Measurements from ENCODE around the gene TYROBP. TPM values are rescaled to one million over a fixed set of nuclear protein-coding genes. Genes with fewer than 3 reads are reported as not detected.
"Not testable (repeated sequence)": the region's sequence is repeated elsewhere in the genome, so short reads cannot be mapped to it uniquely, and the experiment has no call there.

Gene TYROBP
- polyA plus RNA-seq, 2 of the 4 experiments (the other 2 are of a cell fraction), result 0.21 TPM; not detected in 1

DNA sequence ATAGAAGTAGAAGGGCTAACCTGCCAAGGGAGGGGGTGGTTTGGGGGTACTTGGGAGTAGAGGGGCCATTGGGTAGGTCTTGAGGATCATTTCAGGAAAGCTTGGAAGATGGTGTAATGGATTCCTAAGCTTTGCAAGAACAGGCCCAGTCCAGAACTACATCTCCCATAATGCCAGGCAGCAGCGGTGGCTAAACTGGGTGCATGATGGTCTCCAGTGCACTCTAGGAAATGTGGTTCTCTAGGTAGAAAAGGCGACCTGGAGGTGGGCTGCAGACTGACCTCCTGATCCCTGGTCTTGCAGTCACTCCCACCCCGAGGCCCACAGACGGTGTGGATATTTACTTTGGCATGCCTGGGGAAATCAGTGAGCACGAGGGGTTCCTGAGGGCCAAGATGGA is 35.9 kb downstream of the TYROBP start:
- TF ChIP-seq NPAS2 (CRISPR knock-in tag; IDR thresholded peaks at IDR 0.05; ENCODE audit: borderline replicate concordance), result no peak
- TF ChIP-seq FOSL2 (IDR thresholded peaks at IDR 0.05), result no peak
- no peak for TF ChIP-seq FOSL2 (CRISPR knock-in tag; IDR thresholded peaks at IDR 0.05)
- TF ChIP-seq TP53 (CRISPR knock-in tag; IDR thresholded peaks at IDR 0.05), result no peak
- TF ChIP-seq, protein P1, sequence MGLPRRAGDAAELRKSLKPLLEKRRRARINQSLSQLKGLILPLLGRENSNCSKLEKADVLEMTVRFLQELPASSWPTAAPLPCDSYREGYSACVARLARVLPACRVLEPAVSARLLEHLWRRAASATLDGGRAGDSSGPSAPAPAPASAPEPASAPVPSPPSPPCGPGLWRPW (IDR thresholded peaks at IDR 0.05), result no peak
- TF ChIP-seq, protein P2, sequence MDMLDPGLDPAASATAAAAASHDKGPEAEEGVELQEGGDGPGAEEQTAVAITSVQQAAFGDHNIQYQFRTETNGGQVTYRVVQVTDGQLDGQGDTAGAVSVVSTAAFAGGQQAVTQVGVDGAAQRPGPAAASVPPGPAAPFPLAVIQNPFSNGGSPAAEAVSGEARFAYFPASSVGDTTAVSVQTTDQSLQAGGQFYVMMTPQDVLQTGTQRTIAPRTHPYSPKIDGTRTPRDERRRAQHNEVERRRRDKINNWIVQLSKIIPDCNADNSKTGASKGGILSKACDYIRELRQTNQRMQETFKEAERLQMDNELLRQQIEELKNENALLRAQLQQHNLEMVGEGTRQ (IDR thresholded peaks at IDR 0.05), result no peak
- TF ChIP-seq RNF2 (IDR thresholded peaks at IDR 0.05; ENCODE audit: borderline replicate concordance, low read depth), result no peak
- TF ChIP-seq JUNB (IDR thresholded peaks at IDR 0.05), result no peak
- TF ChIP-seq, protein P3, sequence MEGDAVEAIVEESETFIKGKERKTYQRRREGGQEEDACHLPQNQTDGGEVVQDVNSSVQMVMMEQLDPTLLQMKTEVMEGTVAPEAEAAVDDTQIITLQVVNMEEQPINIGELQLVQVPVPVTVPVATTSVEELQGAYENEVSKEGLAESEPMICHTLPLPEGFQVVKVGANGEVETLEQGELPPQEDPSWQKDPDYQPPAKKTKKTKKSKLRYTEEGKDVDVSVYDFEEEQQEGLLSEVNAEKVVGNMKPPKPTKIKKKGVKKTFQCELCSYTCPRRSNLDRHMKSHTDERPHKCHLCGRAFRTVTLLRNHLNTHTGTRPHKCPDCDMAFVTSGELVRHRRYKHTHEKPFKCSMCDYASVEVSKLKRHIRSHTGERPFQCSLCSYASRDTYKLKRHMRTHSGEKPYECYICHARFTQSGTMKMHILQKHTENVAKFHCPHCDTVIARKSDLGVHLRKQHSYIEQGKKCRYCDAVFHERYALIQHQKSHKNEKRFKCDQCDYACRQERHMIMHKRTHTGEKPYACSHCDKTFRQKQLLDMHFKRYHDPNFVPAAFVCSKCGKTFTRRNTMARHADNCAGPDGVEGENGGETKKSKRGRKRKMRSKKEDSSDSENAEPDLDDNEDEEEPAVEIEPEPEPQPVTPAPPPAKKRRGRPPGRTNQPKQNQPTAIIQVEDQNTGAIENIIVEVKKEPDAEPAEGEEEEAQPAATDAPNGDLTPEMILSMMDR (IDR thresholded peaks at IDR 0.05), result no peak
- TF ChIP-seq FOXS1 (CRISPR knock-in tag; IDR thresholded peaks at IDR 0.05), result no peak
- TF ChIP-seq CHD2 (IDR thresholded peaks at IDR 0.05; ENCODE audit: low read length, partially characterized antibody), result no peak
- no peak for TF ChIP-seq ZFP36 (IDR thresholded peaks at IDR 0.05; ENCODE audit: borderline replicate concordance, partially characterized antibody)
- no peak for TF ChIP-seq RARB (CRISPR knock-in tag; IDR thresholded peaks at IDR 0.05)
- no peak for TF ChIP-seq EHMT2 (IDR thresholded peaks at IDR 0.05; ENCODE audit: low read depth)
- no peak for TF ChIP-seq CHD4 (IDR thresholded peaks at IDR 0.05; ENCODE audit: borderline replicate concordance)
- no peak for TF ChIP-seq ZNF302 (CRISPR knock-in tag; IDR thresholded peaks at IDR 0.05)
- no peak for TF ChIP-seq CBX2 (IDR thresholded peaks at IDR 0.05; ENCODE audit: borderline replicate concordance, low read depth)
- no peak for TF ChIP-seq POLR2A (IDR thresholded peaks at IDR 0.05; ENCODE audit: low read length)
- no peak for TF ChIP-seq KDM1A (IDR thresholded peaks at IDR 0.05; ENCODE audit: low read depth)
- no peak for TF ChIP-seq KDM5A (IDR thresholded peaks at IDR 0.05)
- no peak for TF ChIP-seq EP300 (IDR thresholded peaks at IDR 0.05)
- DNase-seq (ENCODE audit: low read depth in 1 of 2, low spot score in 1 of 2) (peak in 1 of 2 experiments; percentile 56), FAIRE-seq (peak; percentile 70), ATAC-seq (no peak)
- ChIA-PET CTCF (interaction anchor here (0.6 to 5.6 kb wide), 8 partner anchors 9 to 181 kb away, joined by 3 to 40 read pairs (median 3); no protein-coding TSS in a partner anchor), POLR2A (interaction anchor here (0.7 kb wide), 1 partner anchor 182 kb away, joined by 3 read pairs; the partner anchor contains the start of gene THAP8)
- Histone ChIP-seq H3K4me1 (peaks cover 19% of the 10 kb centered on the region), H3K9me3 (no peaks in the 10 kb centered on the region), H3K27ac (no peak overlapping the region), H3K4me2 (no peak overlapping the region), H3K4me3 (no peak overlapping the region)
- 72% methylated on average over 5 of the region's 5 CpGs for WGBS (ENCODE audit: missing lambda C conversion rate)

DNA sequence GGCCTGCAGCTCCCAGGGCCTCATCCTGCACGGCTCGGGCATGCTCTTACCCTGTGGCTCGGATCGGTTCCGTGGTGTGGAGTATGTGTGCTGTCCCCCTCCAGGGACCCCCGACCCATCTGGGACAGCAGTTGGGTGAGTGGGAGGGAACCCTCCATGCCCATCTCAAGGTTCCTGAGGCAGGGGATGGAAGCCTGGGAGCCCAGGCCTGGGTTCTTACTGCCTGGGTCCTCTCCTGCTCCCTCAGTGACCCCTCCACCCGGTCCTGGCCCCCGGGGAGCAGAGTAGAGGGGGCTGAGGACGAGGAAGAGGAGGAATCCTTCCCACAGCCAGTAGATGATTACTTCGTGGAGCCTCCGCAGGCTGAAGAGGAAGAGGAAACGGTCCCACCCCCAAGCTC is 36.5 kb downstream of the TYROBP start:
- no peak for DNase-seq (ENCODE audit: low read depth in 1 of 2, low spot score in 1 of 2)
- FAIRE-seq, result no peak
- Histone ChIP-seq H3K9me3 (no peaks in the 10 kb centered on the region), H3K4me3 (no peak overlapping the region), H3K4me2 (no peak overlapping the region), H3K27ac (no peak overlapping the region), H3K4me1 (peaks cover 19% of the 10 kb centered on the region)
- no peak for TF ChIP-seq ZNF302 (CRISPR knock-in tag; IDR thresholded peaks at IDR 0.05)
- no peak for ATAC-seq
- WGBS (ENCODE audit: missing lambda C conversion rate), result 82% methylated on average over 12 of the region's 12 CpGs
- CTCF ChIA-PET, result interaction anchor here (0.5 to 5.6 kb wide), 6 partner anchors 10 to 177 kb away, joined by 3 to 40 read pairs (median 3); no protein-coding TSS in a partner anchor
- POLR2A ChIA-PET, result no interaction called here

DNA sequence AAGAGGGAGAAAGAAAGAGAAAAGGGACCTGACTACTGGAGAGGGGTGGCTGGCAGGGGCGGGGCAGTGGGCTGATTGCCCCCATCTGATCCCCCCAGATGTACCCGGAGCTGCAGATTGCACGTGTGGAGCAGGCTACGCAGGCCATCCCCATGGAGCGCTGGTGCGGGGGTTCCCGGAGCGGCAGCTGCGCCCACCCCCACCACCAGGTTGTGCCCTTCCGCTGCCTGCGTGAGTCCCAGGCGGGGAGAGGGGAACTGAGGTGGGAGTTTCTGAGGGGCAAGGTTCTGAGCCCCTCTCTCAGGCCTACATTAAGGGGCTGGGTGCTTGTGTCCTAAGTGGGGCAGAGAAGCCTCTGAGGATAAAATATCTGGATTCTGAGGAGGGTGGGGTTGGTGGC is 37.3 kb downstream of the TYROBP start:
- Histone ChIP-seq H3K4me3 (no peak overlapping the region), H3K27ac (no peak overlapping the region), H3K4me1 (peaks cover 19% of the 10 kb centered on the region), H3K9me3 (no peaks in the 10 kb centered on the region), H3K4me2 (no peak overlapping the region)
- 91% methylated on average over 12 of the region's 12 CpGs for WGBS (ENCODE audit: missing lambda C conversion rate)
- ChIA-PET POLR2A (interaction anchor here (1.3 to 1.6 kb wide), 4 partner anchors 14 to 244 kb away, joined by 4 to 13 read pairs (median 8); partner anchors contain the start of genes KIRREL2, LIN37, POLR2I and TBCB), CTCF (interaction anchor here (0.5 to 5.6 kb wide), 7 partner anchors 11 to 190 kb away, joined by 3 to 40 read pairs (median 6); no protein-coding TSS in a partner anchor)
- FAIRE-seq, result no peak
- TF ChIP-seq KDM5A (IDR thresholded peaks at IDR 0.05), result no peak
- TF ChIP-seq BHLHE40 (IDR thresholded peaks at IDR 0.05; ENCODE audit: low read depth, low read length), result no peak
- TF ChIP-seq, protein P4, sequence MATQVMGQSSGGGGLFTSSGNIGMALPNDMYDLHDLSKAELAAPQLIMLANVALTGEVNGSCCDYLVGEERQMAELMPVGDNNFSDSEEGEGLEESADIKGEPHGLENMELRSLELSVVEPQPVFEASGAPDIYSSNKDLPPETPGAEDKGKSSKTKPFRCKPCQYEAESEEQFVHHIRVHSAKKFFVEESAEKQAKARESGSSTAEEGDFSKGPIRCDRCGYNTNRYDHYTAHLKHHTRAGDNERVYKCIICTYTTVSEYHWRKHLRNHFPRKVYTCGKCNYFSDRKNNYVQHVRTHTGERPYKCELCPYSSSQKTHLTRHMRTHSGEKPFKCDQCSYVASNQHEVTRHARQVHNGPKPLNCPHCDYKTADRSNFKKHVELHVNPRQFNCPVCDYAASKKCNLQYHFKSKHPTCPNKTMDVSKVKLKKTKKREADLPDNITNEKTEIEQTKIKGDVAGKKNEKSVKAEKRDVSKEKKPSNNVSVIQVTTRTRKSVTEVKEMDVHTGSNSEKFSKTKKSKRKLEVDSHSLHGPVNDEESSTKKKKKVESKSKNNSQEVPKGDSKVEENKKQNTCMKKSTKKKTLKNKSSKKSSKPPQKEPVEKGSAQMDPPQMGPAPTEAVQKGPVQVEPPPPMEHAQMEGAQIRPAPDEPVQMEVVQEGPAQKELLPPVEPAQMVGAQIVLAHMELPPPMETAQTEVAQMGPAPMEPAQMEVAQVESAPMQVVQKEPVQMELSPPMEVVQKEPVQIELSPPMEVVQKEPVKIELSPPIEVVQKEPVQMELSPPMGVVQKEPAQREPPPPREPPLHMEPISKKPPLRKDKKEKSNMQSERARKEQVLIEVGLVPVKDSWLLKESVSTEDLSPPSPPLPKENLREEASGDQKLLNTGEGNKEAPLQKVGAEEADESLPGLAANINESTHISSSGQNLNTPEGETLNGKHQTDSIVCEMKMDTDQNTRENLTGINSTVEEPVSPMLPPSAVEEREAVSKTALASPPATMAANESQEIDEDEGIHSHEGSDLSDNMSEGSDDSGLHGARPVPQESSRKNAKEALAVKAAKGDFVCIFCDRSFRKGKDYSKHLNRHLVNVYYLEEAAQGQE (IDR thresholded peaks at IDR 0.05), result no peak
- no peak for TF ChIP-seq SMC3 (IDR thresholded peaks at IDR 0.05)
- DNase-seq (ENCODE audit: low read depth in 1 of 2, low spot score in 1 of 2), result no peak
- ATAC-seq, result no peak

DNA sequence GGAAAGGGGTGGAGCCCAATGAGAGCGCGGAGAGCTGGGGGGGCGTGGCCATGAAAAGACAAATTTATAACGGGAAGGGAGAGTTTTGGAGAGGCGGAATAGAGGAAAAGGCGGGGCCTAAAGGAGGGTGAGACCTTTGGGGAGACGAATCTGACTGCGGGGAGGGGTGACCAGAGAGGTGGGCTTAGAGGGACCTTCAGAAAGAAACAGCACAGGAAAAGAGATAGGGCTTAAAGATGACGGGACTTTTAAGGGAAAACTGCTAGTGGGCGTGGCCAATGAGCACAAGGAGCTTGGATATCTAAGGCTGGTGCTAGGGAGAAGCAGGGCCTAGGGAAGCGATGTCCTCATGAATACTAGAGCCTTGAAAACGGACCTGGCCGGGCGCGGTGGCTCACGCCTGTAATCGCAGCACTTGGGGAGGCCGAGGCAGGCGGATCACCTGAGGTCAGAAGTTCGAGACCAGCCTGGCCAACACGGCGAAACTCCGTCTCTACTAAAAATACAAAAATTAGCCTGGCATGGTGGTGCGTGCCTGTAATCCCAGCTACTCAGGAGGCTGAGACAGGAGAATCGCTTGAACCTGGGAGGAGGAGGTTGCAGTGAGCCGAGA is 37.9 kb downstream of the TYROBP start:
- FAIRE-seq (peak; percentile 95), DNase-seq (ENCODE audit: low read depth in 1 of 2, low spot score in 1 of 2) (peak; percentile 95 to 96), ATAC-seq (peak; percentile 7 to 10; a peak in 5 of 6 replicates)
- peak overlapping the region; percentile 41 to 80; a peak in 5 of 6 replicates for H3K27ac ChIP-seq
- ChIA-PET CTCF (interaction anchor here (0.6 to 5.6 kb wide), 11 partner anchors 11 to 641 kb away, joined by 3 to 40 read pairs (median 5); partner anchors contain the start of genes FAM187B and KIRREL2), POLR2A (interaction anchor here (0.6 to 1.6 kb wide), 14 partner anchors 9 to 245 kb away, joined by 3 to 13 read pairs (median 4); partner anchors contain the start of genes COX6B1, KIRREL2, LIN37 and POLR2I)
- WGBS (ENCODE audit: missing lambda C conversion rate), result 53% methylated on average over 26 of the region's 26 CpGs
- H3K4me2 ChIP-seq, result peak overlapping the region; percentile 94
- peaks cover 19% of the 10 kb centered on the region for H3K4me1 ChIP-seq
- H3K4me3 ChIP-seq, result peak overlapping the region; percentile 59
- not testable (repeated sequence) for H3K9me3 ChIP-seq
